ENCODE measurements around the gene DPP6. TPM values are rescaled to one million over a fixed set of nuclear protein-coding genes. Genes with fewer than 3 reads are reported as not detected.

DPP6 gene
- total RNA-seq, 1 donor from 2014 or later: not detected

- no peaks in the 10 kb centered on the region for H3K36me3 Mint-ChIP-seq (ENCODE audit: low read depth)
- POLR2A ChIA-PET: no interaction called here
- no peaks in the 10 kb centered on the region for H3K27me3 Mint-ChIP-seq
- no peak for ATAC-seq (ENCODE audit: low read depth)
- H3K4me1 Mint-ChIP-seq: no peaks in the 10 kb centered on the region
- intact Hi-C loops (cut with micrococcal nuclease): no loop called here
- CTCF ChIA-PET: no interaction called here
- H3K27ac Mint-ChIP-seq: no peak overlapping the region
- H3K9me3 Mint-ChIP-seq: peaks cover 3% of the 10 kb centered on the region
- no peak for DNase-seq
- H3K4me3 Mint-ChIP-seq: no peak overlapping the region
- TF ChIP-seq, protein P1, sequence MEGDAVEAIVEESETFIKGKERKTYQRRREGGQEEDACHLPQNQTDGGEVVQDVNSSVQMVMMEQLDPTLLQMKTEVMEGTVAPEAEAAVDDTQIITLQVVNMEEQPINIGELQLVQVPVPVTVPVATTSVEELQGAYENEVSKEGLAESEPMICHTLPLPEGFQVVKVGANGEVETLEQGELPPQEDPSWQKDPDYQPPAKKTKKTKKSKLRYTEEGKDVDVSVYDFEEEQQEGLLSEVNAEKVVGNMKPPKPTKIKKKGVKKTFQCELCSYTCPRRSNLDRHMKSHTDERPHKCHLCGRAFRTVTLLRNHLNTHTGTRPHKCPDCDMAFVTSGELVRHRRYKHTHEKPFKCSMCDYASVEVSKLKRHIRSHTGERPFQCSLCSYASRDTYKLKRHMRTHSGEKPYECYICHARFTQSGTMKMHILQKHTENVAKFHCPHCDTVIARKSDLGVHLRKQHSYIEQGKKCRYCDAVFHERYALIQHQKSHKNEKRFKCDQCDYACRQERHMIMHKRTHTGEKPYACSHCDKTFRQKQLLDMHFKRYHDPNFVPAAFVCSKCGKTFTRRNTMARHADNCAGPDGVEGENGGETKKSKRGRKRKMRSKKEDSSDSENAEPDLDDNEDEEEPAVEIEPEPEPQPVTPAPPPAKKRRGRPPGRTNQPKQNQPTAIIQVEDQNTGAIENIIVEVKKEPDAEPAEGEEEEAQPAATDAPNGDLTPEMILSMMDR (IDR thresholded peaks at IDR 0.05): no peak
Observed at GRCh38 chr7:154416714-154417113, 364.5 kb downstream of the DPP6 start.

DNA sequence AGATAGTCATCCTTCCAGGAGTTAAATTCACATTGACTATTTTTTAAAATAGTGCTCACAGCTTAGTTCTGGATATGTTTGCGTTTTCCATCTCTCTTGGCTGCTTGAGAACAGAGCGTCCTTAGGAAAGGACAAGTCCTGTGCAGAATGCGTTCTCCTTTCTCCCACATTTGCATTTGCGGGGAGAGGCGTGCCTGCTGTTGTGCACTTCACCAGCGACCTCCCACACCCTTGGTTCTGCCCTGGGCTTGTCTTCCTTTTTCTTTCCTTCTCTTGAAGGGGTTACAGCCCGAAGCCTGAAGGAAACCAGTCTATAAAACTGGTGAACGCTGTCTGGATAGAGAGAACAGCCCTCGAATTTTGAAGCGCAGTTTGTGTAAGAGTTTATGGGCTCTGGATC is 367.1 kb downstream of the DPP6 start:
- CTCF ChIA-PET: no interaction called here
- no peak overlapping the region for H3K4me3 Mint-ChIP-seq
- TF ChIP-seq, protein P1 (IDR thresholded peaks at IDR 0.05): no peak

DNA sequence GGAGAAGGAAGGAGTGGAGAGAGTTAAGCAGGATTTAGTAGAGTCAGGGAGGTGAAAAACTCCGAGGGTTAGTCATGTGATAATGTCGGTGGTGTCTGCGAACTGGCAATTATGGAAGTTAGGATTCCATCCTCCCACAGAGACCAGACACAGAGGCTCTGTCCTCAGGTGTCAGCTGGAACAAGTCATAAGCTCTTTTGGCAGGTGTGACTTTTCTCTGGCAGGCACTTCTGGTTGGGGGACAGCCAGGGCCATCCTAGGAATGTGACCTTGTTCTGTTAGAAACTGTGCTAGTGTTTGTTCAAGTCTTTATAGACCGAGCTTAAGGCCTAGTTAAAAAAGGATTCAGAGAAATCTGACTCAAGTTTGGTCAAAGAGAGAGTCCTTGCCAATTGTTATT is 371.0 kb downstream of the DPP6 start:
- POLR2A ChIA-PET: no interaction called here

More for the DNA sequence above, 367.1 kb downstream of the DPP6 start:
- Mint-ChIP-seq H3K4me1 (no peaks in the 10 kb centered on the region), H3K27ac (no peak overlapping the region), H3K27me3 (no peaks in the 10 kb centered on the region), H3K36me3 (ENCODE audit: low read depth) (no peaks in the 10 kb centered on the region), H3K9me3 (peaks cover 3% of the 10 kb centered on the region)
- ATAC-seq (ENCODE audit: low read depth) (no peak), DNase-seq (no peak)
- POLR2A ChIA-PET: no interaction called here
- intact Hi-C loops (cut with micrococcal nuclease): no loop called here

DNA sequence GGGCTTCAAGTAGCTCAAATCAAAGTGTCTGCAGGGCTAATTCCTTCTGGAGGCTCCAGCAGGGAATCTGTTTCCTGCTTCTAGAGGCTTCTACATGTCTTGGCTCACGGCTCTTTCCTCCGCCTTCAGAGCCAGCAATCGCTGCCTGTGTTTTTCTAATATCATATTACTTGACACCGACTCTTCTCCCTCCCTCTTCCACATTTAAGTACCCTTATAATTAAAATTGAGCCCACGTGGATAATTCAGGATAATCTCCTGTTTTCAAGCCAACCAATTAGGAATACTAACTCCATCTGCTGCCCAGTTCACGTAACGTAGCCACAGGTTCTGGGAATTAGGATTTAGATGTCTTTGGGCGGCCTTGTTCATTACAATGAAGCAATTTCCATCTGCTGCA is 372.2 kb downstream of the DPP6 start:
- no peak overlapping the region for H3K27ac Mint-ChIP-seq
- intact Hi-C loops (cut with micrococcal nuclease): no loop called here
- H3K9me3 Mint-ChIP-seq: peaks cover 8% of the 10 kb centered on the region
- no peak for ATAC-seq (ENCODE audit: low read depth)
- no peaks in the 10 kb centered on the region for H3K36me3 Mint-ChIP-seq (ENCODE audit: low read depth)
- no peaks in the 10 kb centered on the region for H3K4me1 Mint-ChIP-seq
- no peak for DNase-seq
- ChIA-PET CTCF (no interaction called here), POLR2A (no interaction called here)
- TF ChIP-seq, protein P1 (IDR thresholded peaks at IDR 0.05): no peak
- no peak overlapping the region for H3K4me3 Mint-ChIP-seq
- no peaks in the 10 kb centered on the region for H3K27me3 Mint-ChIP-seq

More for the DNA sequence above, 371.0 kb downstream of the DPP6 start:
- H3K27ac Mint-ChIP-seq: no peak overlapping the region
- H3K9me3 Mint-ChIP-seq: peaks cover 3% of the 10 kb centered on the region
- H3K4me1 Mint-ChIP-seq: no peaks in the 10 kb centered on the region
- DNase-seq (no peak), ATAC-seq (ENCODE audit: low read depth) (no peak)
- intact Hi-C loops (cut with micrococcal nuclease): no loop called here
- TF ChIP-seq, protein P1 (IDR thresholded peaks at IDR 0.05): no peak
- H3K27me3 Mint-ChIP-seq: no peaks in the 10 kb centered on the region
- no peak overlapping the region for H3K4me3 Mint-ChIP-seq
- CTCF ChIA-PET: no interaction called here
- no peaks in the 10 kb centered on the region for H3K36me3 Mint-ChIP-seq (ENCODE audit: low read depth)

GRCh38 chr7:154425271-154425670 is 373.1 kb downstream of the DPP6 start:
- peaks cover 6% of the 10 kb centered on the region for H3K9me3 Mint-ChIP-seq
- CTCF ChIA-PET: no interaction called here
- DNase-seq (no peak), ATAC-seq (ENCODE audit: low read depth) (no peak)
- no peaks in the 10 kb centered on the region for H3K36me3 Mint-ChIP-seq (ENCODE audit: low read depth)
- POLR2A ChIA-PET: no interaction called here
- H3K4me1 Mint-ChIP-seq: no peaks in the 10 kb centered on the region
- TF ChIP-seq, protein P1 (IDR thresholded peaks at IDR 0.05): no peak
- intact Hi-C loops (cut with micrococcal nuclease): no loop called here
- no peak overlapping the region for H3K4me3 Mint-ChIP-seq
- H3K27me3 Mint-ChIP-seq: no peaks in the 10 kb centered on the region
- H3K27ac Mint-ChIP-seq: no peak overlapping the region

All from activated B cell treated with CpG ODN at 0.5 μM for 24 hours (primary cell).